Karpas-422 (cell line): ENCODE results near the gene GRK5. TPM values are rescaled to one million over a fixed set of nuclear protein-coding genes. Genes with fewer than 3 reads are reported as not detected.
A peak's percentile ranks its signal among the peaks of the same experiment; 100 is the strongest.

Source experiments
- DNase-seq: peaks from one replicate; pipeline ENCODE4 v3.0.0-alpha.2; 2015
- H2AFZ ChIP-seq: fragments of 200-600 bp; sonication (generic); 2 replicates; pipeline ENCODE4 v1.6.1; 2014; ENCODE audit warnings: antibody characterized with exemption, low read length, mixed read lengths
- H3K27ac ChIP-seq: fragments of 200-600 bp; sonication (generic); 2 replicates; pipeline ENCODE4 v1.5.1; 2014; ENCODE audit warnings: mild to moderate bottlenecking, low read length, moderate library complexity
- H3K27me3 ChIP-seq: fragments of 200-600 bp; sonication (generic); 2 replicates; pipeline ENCODE4 v1.6.1; 2014; ENCODE audit warnings: low read length, mixed read lengths
- H3K36me3 ChIP-seq: fragments of 200-600 bp; sonication (generic); 2 replicates; pipeline ENCODE4 v1.6.1; 2014; ENCODE audit warnings: low read length, mixed read lengths; ENCODE audit not compliant: insufficient read depth
- H3K4me1 ChIP-seq: fragments of 200-600 bp; sonication (generic); 2 replicates; pipeline ENCODE4 v1.6.1; 2014; ENCODE audit warnings: mild to moderate bottlenecking, low read length, mixed read lengths
- H3K4me2 ChIP-seq: fragments of 200-600 bp; sonication (generic); 2 replicates; pipeline ENCODE4 v1.6.1; 2014; ENCODE audit warnings: low read length, low read depth, mild to moderate bottlenecking; ENCODE audit not compliant: poor library complexity, severe bottlenecking
- H3K4me3 ChIP-seq: fragments of 200-600 bp; sonication (generic); 2 replicates; pipeline ENCODE4 v1.5.1; 2014; ENCODE audit warnings: mild to moderate bottlenecking, antibody characterized with exemption, low read length, mixed read lengths
- H3K79me2 ChIP-seq: fragments of 200-600 bp; sonication (generic); 2 replicates; pipeline ENCODE4 v1.6.1; 2014; ENCODE audit warnings: mild to moderate bottlenecking, low read length, mixed read lengths
- H3K9ac ChIP-seq: fragments of 200-600 bp; sonication (generic); 2 replicates; pipeline ENCODE4 v1.6.0; 2014; ENCODE audit warnings: low read length
- H3K9me2 ChIP-seq: fragments of 200-600 bp; sonication (generic), shearing (Covaris generic); replicated peaks from 2 replicates; pipeline ENCODE4 v1.6.0; 2014; ENCODE audit warnings: mild to moderate bottlenecking, low read length, moderate library complexity; ENCODE audit not compliant: insufficient read depth
- H3K9me3 ChIP-seq: fragments of 300-700, 200-600 bp; sonication (generic); 2 replicates; pipeline ENCODE4 v1.6.1; 2014; ENCODE audit warnings: low read length, mixed read lengths
- H4K20me1 ChIP-seq: fragments of 200-600 bp; sonication (generic); 2 replicates; pipeline ENCODE4 v1.6.1; 2014; ENCODE audit warnings: mild to moderate bottlenecking, antibody characterized with exemption, low read length, low read depth; ENCODE audit not compliant: insufficient read depth
- total RNA-seq: library from RNA; depleted of rRNA; stranded (reverse); fragments of >200 nt; shearing (Covaris generic); gene quantifications from 2 replicates; pipeline ENCODE4 v1.2.3, GENCODE V29; 2014; ENCODE audit warnings: low replicate concordance

GRK5 gene
- total RNA-seq, 1 experiment from 2014 or later = 4.5 TPM

DNA sequence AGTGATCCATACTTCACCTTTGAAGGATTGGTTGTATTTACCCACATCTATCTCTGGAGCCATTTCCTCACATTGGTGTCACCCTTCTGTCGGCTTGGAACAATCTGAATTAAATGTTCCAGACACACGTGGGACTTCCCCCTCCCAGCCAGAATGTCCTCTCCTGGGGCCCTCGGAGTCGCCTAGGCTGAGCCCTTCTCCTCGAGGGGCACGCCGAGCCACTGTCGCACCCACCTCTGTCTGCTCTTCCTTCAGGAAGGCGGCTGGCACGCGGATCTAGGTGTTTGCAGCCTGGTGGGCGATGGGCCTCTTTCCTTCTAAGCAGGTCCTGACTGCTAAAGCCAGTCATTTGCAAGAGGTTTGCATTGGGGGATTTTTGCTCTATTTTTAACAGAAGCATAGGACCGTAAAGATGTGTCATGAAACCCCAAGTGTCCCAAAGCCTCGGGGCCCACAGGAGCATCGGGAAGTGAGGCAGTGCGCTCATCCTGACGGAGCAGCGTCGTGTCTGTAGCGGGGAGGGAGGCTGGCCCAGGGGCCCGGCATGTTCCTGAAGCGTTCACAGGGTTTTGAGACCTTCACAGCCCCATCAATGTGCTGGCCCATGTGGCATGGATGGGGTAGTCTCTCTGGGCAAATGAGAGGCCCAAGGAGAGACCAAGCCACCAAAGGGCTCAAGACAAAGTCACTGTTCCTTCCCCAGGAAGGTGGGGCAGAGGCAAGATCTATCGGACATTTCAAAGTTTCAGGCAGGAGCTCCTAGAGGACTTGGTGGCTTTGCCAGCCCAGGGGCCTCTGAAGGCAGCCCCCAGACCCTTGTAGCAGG is 248.5 kb downstream of the GRK5 start:
- H3K4me2 ChIP-seq = peak overlapping the region; percentile 67
- DNase-seq = peak; percentile 77
- no peaks in the 10 kb centered on the region for H4K20me1 ChIP-seq
- H3K9me2 ChIP-seq = no peaks in the 10 kb centered on the region
- no peak overlapping the region; the same call in 1 of the 2 replicates for H3K27ac ChIP-seq
- H3K79me2 ChIP-seq = no peaks in the 10 kb centered on the region
- H3K27me3 ChIP-seq = no peaks in the 10 kb centered on the region
- H3K36me3 ChIP-seq = no peaks in the 10 kb centered on the region
- H2AFZ ChIP-seq = peak overlapping the region; percentile 17; the same call in 1 of the 2 replicates
- H3K9me3 ChIP-seq = no peaks in the 10 kb centered on the region
- H3K9ac ChIP-seq = peak overlapping the region; percentile 47
- peak overlapping the region; percentile 42 for H3K4me3 ChIP-seq
- peaks cover 39% of the 10 kb centered on the region for H3K4me1 ChIP-seq

DNA sequence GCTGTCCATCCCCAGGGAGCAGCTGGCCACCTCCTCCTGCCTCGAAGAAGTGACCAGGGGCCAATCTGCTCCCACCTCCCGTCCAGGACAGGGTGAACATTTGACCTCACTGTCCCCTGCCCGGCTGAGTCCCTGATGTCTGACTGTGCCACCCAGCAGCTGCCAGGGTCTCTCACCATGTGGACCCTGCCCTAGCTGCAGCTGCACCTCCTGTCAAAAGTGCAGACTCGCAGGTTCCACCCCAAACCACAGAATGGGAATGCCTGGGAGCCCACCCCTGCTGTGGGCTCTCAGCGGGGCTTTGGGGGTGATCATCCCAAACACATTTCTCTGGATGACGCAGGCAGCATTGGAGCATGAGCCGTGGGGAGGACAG is 249.1 kb downstream of the GRK5 start:
- Histone ChIP-seq H3K36me3 (no peaks in the 10 kb centered on the region), H3K4me1 (peaks cover 45% of the 10 kb centered on the region), H3K9ac (peak overlapping the region; percentile 47), H3K27me3 (no peaks in the 10 kb centered on the region), H3K79me2 (no peaks in the 10 kb centered on the region), H2AFZ (no peak overlapping the region), H3K9me3 (no peaks in the 10 kb centered on the region), H4K20me1 (no peaks in the 10 kb centered on the region), H3K9me2 (no peaks in the 10 kb centered on the region), H3K4me3 (peak overlapping the region; percentile 42; the same call in 1 of the 2 replicates), H3K27ac (no peak overlapping the region; the same call in 1 of the 2 replicates), H3K4me2 (peak overlapping the region; percentile 67)
- DNase-seq = no peak

DNA sequence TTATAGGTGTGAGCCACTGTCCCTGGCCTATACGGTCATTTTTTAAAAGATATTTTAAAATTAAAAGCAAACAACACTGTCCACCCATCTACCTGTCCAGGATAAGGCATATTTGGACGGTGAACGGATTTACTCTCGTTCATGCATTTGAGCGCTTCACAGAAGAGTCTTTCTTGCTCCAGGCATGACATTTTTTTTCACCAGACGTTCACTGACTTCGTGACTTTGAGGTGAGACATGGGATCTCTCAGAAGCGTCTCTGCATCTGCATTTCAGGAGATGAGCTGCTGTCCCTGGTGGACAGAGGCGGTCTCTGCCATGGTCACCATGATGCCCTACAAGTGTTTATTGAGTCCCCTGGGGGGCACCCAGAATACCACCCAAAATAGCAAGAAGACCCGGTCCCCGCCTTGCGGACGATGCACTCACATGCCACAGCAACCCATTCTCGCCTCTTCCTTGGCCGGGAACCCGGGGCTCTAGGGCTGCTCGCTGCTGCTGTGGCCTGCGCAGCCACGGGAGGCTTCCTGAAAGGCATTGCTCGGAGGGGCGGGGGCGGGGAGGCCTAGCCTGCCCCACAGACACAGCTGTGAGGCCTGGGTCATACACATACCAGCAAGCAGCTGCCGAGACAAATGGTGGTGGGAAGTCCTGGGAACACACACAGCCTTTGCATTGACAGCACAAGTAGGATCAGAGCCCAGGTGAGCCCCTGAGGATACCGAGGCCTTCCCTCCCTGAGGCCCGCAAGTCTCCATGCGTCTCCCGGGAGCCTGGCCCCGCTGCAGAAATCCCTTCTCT is 250.8 kb downstream of the GRK5 start:
- H3K9me3 ChIP-seq = no peaks in the 10 kb centered on the region

DNA sequence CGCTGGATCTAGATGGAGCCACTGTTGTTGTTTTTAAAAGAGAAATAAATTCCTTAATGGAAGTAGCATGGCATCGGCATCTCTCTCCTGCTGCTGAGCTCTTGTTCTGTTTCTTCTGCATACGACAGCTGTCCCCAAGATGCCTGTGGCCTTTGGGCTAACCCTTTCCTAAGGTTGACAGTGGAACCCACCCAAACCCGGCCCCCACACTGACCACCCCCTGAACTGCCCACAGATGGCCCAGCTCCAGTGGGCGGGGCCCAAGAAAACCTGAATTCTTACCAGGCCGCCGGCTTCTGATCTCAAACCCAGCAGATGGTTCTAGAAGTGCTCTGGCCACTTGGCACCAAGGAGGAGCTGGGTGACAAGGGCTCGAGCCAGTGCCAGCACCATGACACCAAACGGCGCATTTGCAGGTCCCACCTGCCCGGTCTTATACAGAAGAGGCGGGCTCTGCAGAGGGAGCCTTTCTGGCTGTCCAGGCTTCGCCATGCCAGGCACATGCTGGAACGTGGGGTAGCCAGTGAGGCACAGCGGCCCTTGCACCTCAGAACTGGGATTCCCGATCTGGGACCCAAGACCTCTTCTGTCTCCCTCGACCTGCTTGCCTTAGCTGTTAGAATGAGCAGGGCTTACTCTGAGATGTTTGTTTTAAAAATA is 252.4 kb downstream of the GRK5 start:
- 0 out of 2 replicates have a peak, but pooled peaks cover 4% of the 10 kb centered on the region for H3K36me3 ChIP-seq
- H3K9ac ChIP-seq = no peak overlapping the region
- no peaks in the 10 kb centered on the region for H4K20me1 ChIP-seq
- H3K27ac ChIP-seq = no peak overlapping the region
- H3K9me2 ChIP-seq = no peaks in the 10 kb centered on the region
- H3K4me1 ChIP-seq = peaks cover 48% of the 10 kb centered on the region
- H2AFZ ChIP-seq = no peak overlapping the region
- no peak for DNase-seq
- H3K4me2 ChIP-seq = no peak overlapping the region
- H3K27me3 ChIP-seq = no peaks in the 10 kb centered on the region
- no peak overlapping the region for H3K4me3 ChIP-seq
- H3K79me2 ChIP-seq = no peaks in the 10 kb centered on the region
- H3K9me3 ChIP-seq = no peaks in the 10 kb centered on the region

More for the DNA sequence above, 250.8 kb downstream of the GRK5 start:
- H3K4me2 ChIP-seq = no peak overlapping the region
- no peak overlapping the region for H3K4me3 ChIP-seq
- no peaks in the 10 kb centered on the region for H4K20me1 ChIP-seq
- no peak overlapping the region for H3K9ac ChIP-seq
- H3K27ac ChIP-seq = no peak overlapping the region
- H3K36me3 ChIP-seq = 0 out of 2 replicates have a peak, but pooled peaks cover 4% of the 10 kb centered on the region
- no peak overlapping the region for H2AFZ ChIP-seq
- H3K9me2 ChIP-seq = no peaks in the 10 kb centered on the region
- peaks cover 56% of the 10 kb centered on the region for H3K4me1 ChIP-seq
- no peaks in the 10 kb centered on the region for H3K79me2 ChIP-seq
- H3K27me3 ChIP-seq = no peaks in the 10 kb centered on the region
- no peak for DNase-seq

DNA sequence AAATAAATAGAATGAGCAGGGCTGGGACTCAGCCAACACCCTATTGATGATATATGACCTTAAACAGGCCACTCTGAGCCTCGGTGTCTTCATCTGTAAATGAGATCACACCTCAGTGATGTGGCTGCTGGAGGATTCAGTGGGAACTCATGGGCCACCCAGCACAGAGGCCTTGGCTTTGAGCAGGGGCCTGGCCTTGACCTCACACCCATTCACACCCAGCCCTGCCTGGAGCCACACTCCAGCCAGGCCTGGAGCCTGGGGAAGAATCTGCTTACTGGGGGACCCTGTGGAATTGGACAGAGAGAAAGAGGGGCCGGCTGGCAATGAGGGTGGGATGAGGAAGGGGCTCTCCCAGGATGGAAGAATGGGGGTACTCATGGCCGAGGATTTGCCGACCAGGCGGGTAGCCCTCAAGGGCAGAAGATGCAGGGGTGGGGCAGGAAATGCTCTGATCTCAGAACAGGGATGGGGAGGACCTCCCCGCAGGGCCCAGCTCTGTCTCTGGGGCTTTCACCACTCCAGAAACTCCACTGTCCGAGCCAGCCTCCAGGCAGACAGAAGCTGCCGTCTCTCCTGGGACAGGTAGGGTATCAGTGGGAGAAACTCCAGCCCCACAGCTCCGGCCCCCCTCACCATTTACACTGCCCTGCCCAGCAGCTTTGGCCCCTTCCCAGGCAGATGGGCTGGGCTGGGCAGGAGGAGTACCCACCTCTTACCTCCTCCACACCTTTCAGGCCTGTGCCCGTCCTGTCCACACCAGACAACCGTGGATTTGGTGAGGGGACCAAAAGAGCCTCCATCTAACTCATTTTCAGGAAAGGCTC is 253.2 kb downstream of the GRK5 start:
- H3K4me1 ChIP-seq = peaks cover 45% of the 10 kb centered on the region
- H3K27me3 ChIP-seq = no peaks in the 10 kb centered on the region
- no peak overlapping the region for H3K4me3 ChIP-seq
- no peak overlapping the region for H3K9ac ChIP-seq
- H2AFZ ChIP-seq = no peak overlapping the region
- H3K36me3 ChIP-seq = 0 out of 2 replicates have a peak, but pooled peaks cover 4% of the 10 kb centered on the region
- H3K9me3 ChIP-seq = no peaks in the 10 kb centered on the region
- no peak overlapping the region for H3K4me2 ChIP-seq
- no peaks in the 10 kb centered on the region for H4K20me1 ChIP-seq
- no peak for DNase-seq
- no peak overlapping the region for H3K27ac ChIP-seq
- no peaks in the 10 kb centered on the region for H3K79me2 ChIP-seq
- H3K9me2 ChIP-seq = no peaks in the 10 kb centered on the region

DNA sequence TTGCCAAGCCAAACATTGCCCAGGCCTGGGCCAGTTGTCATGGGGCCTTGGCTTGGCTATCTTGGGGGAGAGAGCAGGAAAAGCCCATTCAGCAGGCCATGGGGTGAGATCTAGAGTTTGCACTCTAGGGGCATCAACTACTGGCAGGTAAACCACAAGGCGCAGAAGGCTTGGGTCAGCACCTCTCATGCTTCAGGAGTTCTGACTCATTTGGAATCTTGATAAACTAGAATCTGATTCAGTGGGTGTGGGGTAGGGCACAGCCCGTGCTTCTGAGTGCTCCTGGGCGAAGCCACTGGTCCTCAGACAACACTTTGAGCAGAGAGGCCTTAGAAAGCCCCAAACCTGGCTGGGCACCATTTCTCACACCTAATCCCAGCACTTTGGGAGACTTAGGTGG is 254.0 kb downstream of the GRK5 start:
- H4K20me1 ChIP-seq = no peaks in the 10 kb centered on the region
- no peak for DNase-seq
- 0 out of 2 replicates have a peak, but pooled peaks cover 4% of the 10 kb centered on the region for H3K36me3 ChIP-seq
- H3K4me3 ChIP-seq = no peak overlapping the region
- H3K27ac ChIP-seq = no peak overlapping the region
- no peaks in the 10 kb centered on the region for H3K79me2 ChIP-seq
- H2AFZ ChIP-seq = no peak overlapping the region
- peaks cover 40% of the 10 kb centered on the region for H3K4me1 ChIP-seq
- H3K9ac ChIP-seq = no peak overlapping the region
- no peak overlapping the region for H3K4me2 ChIP-seq
- H3K9me2 ChIP-seq = no peaks in the 10 kb centered on the region
- no peaks in the 10 kb centered on the region for H3K9me3 ChIP-seq
- H3K27me3 ChIP-seq = no peaks in the 10 kb centered on the region

DNA sequence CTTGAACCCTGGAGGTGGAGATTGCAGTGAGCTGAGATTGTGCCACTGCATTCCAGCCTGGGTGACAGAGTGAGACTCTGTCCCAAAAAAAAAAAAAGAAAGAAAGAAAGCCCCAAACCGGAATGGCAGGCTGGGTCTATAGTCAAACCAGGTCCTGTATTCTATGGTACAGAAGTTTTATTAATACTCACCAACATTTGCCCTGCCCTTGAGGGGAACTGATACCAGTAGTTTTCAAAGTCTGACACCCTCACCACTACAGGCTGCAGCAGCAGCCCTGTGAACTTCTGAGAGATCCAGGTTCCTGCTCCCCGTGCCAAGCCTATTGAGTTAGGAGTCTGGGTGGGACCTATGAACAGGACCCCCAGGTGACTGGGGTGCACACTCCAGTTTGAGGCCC is 254.6 kb downstream of the GRK5 start:
- H3K4me3 ChIP-seq = no peak overlapping the region
- peaks cover 34% of the 10 kb centered on the region for H3K4me1 ChIP-seq
- no peaks in the 10 kb centered on the region for H3K9me3 ChIP-seq
- H4K20me1 ChIP-seq = no peaks in the 10 kb centered on the region
- no peaks in the 10 kb centered on the region for H3K79me2 ChIP-seq
- 0 out of 2 replicates have a peak, but pooled peaks cover 4% of the 10 kb centered on the region for H3K36me3 ChIP-seq
- H3K27ac ChIP-seq = no peak overlapping the region
- peak; percentile 63 for DNase-seq
- no peak overlapping the region for H2AFZ ChIP-seq
- H3K9ac ChIP-seq = peak overlapping the region; percentile 43; the same call in 1 of the 2 replicates
- H3K27me3 ChIP-seq = no peaks in the 10 kb centered on the region
- no peak overlapping the region for H3K4me2 ChIP-seq
- no peaks in the 10 kb centered on the region for H3K9me2 ChIP-seq
